CD14-positive monocyte (primary cell): ENCODE data around the gene WWOX. TPM values are rescaled to one million over a fixed set of nuclear protein-coding genes. Genes with fewer than 3 reads are reported as not detected.

Experiments used
- DNase-seq, 3 donors: peaks; one replicate each; pipeline ENCODE4 v3.0.0-alpha.2; 2011 to 2022
- H2AFZ ChIP-seq: 2 replicates; pipeline ENCODE4 v1.6.0; 2012; ENCODE audit warnings: mild to moderate bottlenecking, low read depth, low read length, inconsistent platforms; ENCODE audit not compliant: insufficient read depth, poor library complexity, severe bottlenecking
- H3K27ac ChIP-seq, 2 donors: 1 replicate in 1 of 2; 2 replicates in 1 of 2; pipeline ENCODE4 v1.5.1; 2012 to 2013; ENCODE audit warnings: low read length in 2 of 2, control low read depth in 1 of 2, inconsistent platforms in 1 of 2, low read depth in 1 of 2, mild to moderate bottlenecking in 1 of 2
- H3K27me3 ChIP-seq, 2 donors: one replicate each; pipeline versions ENCODE4 v1.6.0 to v1.6.1; 2011 to 2013; ENCODE audit warnings: low read length in 2 of 2; ENCODE audit not compliant: control insufficient read depth in 2 of 2, insufficient read depth in 2 of 2
- H3K36me3 ChIP-seq, 2 donors: replicated peaks in 1 of 2; 1 replicate in 1 of 2; 2 replicates in 1 of 2; pipeline versions ENCODE4 v1.5.1 to v1.6.1; 2012 to 2013; ENCODE audit warnings: low read length in 2 of 2, control low read depth in 1 of 2, inconsistent platforms in 1 of 2, mild to moderate bottlenecking in 1 of 2; ENCODE audit not compliant: insufficient read depth in 2 of 2, control insufficient read depth in 1 of 2
- H3K4me1 ChIP-seq, 2 donors: 1 replicate in 1 of 2; 2 replicates in 1 of 2; pipeline versions ENCODE4 v1.5.1 to v1.6.1; 2012 to 2013; ENCODE audit warnings: low read length in 2 of 2, control low read depth in 1 of 2, inconsistent platforms in 1 of 2, mild to moderate bottlenecking in 1 of 2, moderate library complexity in 1 of 2; ENCODE audit not compliant: insufficient read depth in 2 of 2, control insufficient read depth in 1 of 2
- H3K4me2 ChIP-seq: replicated peaks from 2 replicates; pipeline ENCODE3; 2012; ENCODE audit warnings: low read length, moderate library complexity, mild to moderate bottlenecking; ENCODE audit not compliant: poor library complexity, severe bottlenecking; ENCODE audit errors: extremely low read depth
- H3K4me3 ChIP-seq, 3 experiments: fragments of 200-600 bp in 1 of 3; sonication (generic) in 1 of 3; replicated peaks in 1 of 3; 1 replicate in 2 of 3; 2 replicates in 1 of 3; pipeline ENCODE4 v1.5.1; 2011 to 2013; ENCODE audit warnings: low read length in 3 of 3, mild to moderate bottlenecking in 3 of 3, control low read depth in 2 of 3, low read depth in 2 of 3, inconsistent platforms in 1 of 3, moderate library complexity in 1 of 3
- H3K79me2 ChIP-seq: 2 replicates; pipeline ENCODE4 v1.6.0; 2012; ENCODE audit warnings: mild to moderate bottlenecking, control low read depth, inconsistent platforms, low read length, moderate library complexity; ENCODE audit not compliant: insufficient read depth
- H3K9ac ChIP-seq: 2 replicates; pipeline ENCODE4 v1.6.0; 2017; ENCODE audit warnings: low read length, mild to moderate bottlenecking; ENCODE audit not compliant: insufficient read depth, poor library complexity, severe bottlenecking
- H3K9me3 ChIP-seq, 2 donors: replicated peaks in 1 of 2; 1 replicate in 1 of 2; 2 replicates in 1 of 2; pipeline versions ENCODE4 v1.5.1 to v1.6.1; 2012 to 2013; ENCODE audit warnings: low read length in 2 of 2, control low read depth in 1 of 2; ENCODE audit not compliant: control insufficient read depth in 1 of 2, insufficient read depth in 1 of 2
- H4K20me1 ChIP-seq: 2 replicates; pipeline ENCODE4 v1.6.0; 2012; ENCODE audit warnings: mild to moderate bottlenecking, low read length, control low read depth, moderate library complexity; ENCODE audit not compliant: insufficient read depth
- H3K27ac Mint-ChIP-seq, 7 donors: one replicate each; pipeline ENCODE4 v1.8.0; 2020; ENCODE audit warnings: mild to moderate bottlenecking in 7 of 7, mixed read lengths in 7 of 7, moderate library complexity in 6 of 7, inconsistent platforms in 2 of 7
- H3K27me3 Mint-ChIP-seq, 3 donors: one replicate each; pipeline ENCODE4 v1.8.0; 2021 to 2022; ENCODE audit warnings: low read depth in 3 of 3, mild to moderate bottlenecking in 3 of 3, mixed read lengths in 3 of 3, moderate library complexity in 3 of 3, inconsistent platforms in 1 of 3
- H3K36me3 Mint-ChIP-seq, 2 donors: one replicate each; pipeline ENCODE4 v1.8.0; 2020; ENCODE audit warnings: mixed read lengths in 2 of 2, inconsistent platforms in 1 of 2, mild to moderate bottlenecking in 1 of 2
- H3K4me1 Mint-ChIP-seq: one replicate; pipeline ENCODE4 v1.8.0; 2020; ENCODE audit warnings: mild to moderate bottlenecking, mixed read lengths
- H3K4me3 Mint-ChIP-seq, 2 donors: one replicate each; pipeline ENCODE4 v1.8.0; 2020; ENCODE audit warnings: mild to moderate bottlenecking in 2 of 2, mixed read lengths in 2 of 2, moderate library complexity in 1 of 2
- H3K9me3 Mint-ChIP-seq, 7 donors: one replicate each; pipeline ENCODE4 v1.8.0; 2020 to 2022; ENCODE audit warnings: mixed read lengths in 7 of 7, mild to moderate bottlenecking in 6 of 7, moderate library complexity in 6 of 7, inconsistent platforms in 2 of 7
- WGBS: methylation state at CpG from one replicate; pipeline ENCODE4 v1.1.5; 2013; ENCODE audit warnings: missing lambda C conversion rate; ENCODE audit not compliant: insufficient coverage; 5-methylcytosine and 5-hydroxymethylcytosine counted together
- intact Hi-C, 2 donors: fragments of 100-400 bp; cut with micrococcal nuclease; formaldehyde crosslinking; loops; one replicate each; pipeline versions ENCODE4 v1.15.0 to v1.15.1; 2023
- polyA plus RNA-seq, 3 donors: library from polyadenylated mRNA; depleted of rRNA in 1 of 3; unstranded in 2 of 3; stranded (reverse) in 1 of 3; fragments of 300-500 nt in 2 of 3; fragments of >200 nt in 1 of 3; fragmentation: Illumina TruSeq in 2 of 3; gene quantifications; 1 replicate in 2 of 3; 2 replicates in 1 of 3; pipeline ENCODE4 v1.2.3, GENCODE V29; 2012 to 2021
- TF ChIP-seq, protein P1 (sequence below): fragments of 200-600 bp; IDR thresholded peaks from one replicate; pipeline ENCODE4 v1.8.0; 2022; ENCODE audit warnings: antibody characterized with exemption, mild to moderate bottlenecking

Gene WWOX
- polyA plus RNA-seq, 3 donors: 4.0 to 7.0 (median 6.3) TPM

DNA sequence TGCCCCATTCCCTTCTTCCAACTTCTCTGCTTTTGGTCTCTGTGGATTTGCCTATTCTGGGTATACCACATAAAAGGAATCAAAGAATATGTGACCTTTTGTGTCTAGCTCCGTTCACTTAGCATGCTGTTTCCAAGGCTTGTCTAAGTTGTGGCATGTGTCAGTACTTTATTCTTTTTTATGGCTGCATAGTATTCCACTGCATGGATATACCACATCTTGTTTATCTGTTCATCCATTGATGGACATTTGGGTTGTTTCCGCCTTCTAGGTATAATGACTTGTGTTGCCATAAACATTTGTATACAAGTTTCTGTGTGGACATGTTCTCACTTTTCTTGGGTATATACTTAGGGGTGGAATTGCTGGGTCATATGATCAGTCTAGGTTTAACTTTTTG, 1068.4 kb downstream of the WWOX start:
- H3K27ac ChIP-seq: no peak overlapping the region
- no peak overlapping the region for H2AFZ ChIP-seq
- no peaks in the 10 kb centered on the region for H4K20me1 ChIP-seq
- Mint-ChIP-seq H3K36me3 (no peaks in the 10 kb centered on the region), H3K9me3 (peaks cover 0 to 7% (median 1%) of the 10 kb centered on the region in 7 donors), H3K4me3 (no peak overlapping the region), H3K27ac (no peak overlapping the region), H3K4me1 (peaks cover 48% of the 10 kb centered on the region), H3K27me3 (no peaks in the 10 kb centered on the region)
- no peaks in the 10 kb centered on the region for H3K36me3 ChIP-seq
- DNase-seq: no peak
- WGBS: 100% methylated on average over 1 of the region's 2 CpGs
- no peak overlapping the region for H3K4me2 ChIP-seq
- peaks cover 49 to 51% of the 10 kb centered on the region in 2 donors for H3K4me1 ChIP-seq
- H3K9ac ChIP-seq: no peak overlapping the region
- TF ChIP-seq, protein P1, sequence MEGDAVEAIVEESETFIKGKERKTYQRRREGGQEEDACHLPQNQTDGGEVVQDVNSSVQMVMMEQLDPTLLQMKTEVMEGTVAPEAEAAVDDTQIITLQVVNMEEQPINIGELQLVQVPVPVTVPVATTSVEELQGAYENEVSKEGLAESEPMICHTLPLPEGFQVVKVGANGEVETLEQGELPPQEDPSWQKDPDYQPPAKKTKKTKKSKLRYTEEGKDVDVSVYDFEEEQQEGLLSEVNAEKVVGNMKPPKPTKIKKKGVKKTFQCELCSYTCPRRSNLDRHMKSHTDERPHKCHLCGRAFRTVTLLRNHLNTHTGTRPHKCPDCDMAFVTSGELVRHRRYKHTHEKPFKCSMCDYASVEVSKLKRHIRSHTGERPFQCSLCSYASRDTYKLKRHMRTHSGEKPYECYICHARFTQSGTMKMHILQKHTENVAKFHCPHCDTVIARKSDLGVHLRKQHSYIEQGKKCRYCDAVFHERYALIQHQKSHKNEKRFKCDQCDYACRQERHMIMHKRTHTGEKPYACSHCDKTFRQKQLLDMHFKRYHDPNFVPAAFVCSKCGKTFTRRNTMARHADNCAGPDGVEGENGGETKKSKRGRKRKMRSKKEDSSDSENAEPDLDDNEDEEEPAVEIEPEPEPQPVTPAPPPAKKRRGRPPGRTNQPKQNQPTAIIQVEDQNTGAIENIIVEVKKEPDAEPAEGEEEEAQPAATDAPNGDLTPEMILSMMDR: no peak
- H3K79me2 ChIP-seq: no peaks in the 10 kb centered on the region
- intact Hi-C loops: no loop called here
- H3K9me3 ChIP-seq: no peaks in the 10 kb centered on the region
- H3K4me3 ChIP-seq: no peak overlapping the region
- no peaks in the 10 kb centered on the region for H3K27me3 ChIP-seq

DNA sequence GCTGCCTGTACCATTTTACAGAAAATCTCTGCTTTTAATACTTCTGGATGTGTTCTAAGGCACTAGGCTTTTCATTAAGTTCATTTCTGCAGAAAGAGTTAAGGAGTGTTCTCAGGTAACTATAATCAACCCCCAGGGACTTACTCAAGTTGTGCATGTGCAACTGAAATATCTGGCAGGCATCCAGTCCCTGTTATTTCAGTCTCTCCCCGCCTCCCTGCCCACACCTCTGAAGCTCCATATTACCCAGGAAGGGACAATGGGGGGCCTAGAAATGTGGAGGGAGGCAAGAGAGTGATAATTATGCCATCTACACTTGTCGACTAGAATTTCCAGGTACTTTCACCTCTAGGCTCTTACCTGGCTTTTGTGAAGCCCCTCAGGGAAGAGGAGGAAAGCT, 1068.9 kb downstream of the WWOX start:
- no peaks in the 10 kb centered on the region for H3K9me3 ChIP-seq
- no peak overlapping the region for H3K4me3 ChIP-seq
- no peak overlapping the region for H3K27ac ChIP-seq
- intact Hi-C loops: no loop called here
- Mint-ChIP-seq H3K27ac (peak overlapping the region in 3 of 7 donors; percentile 15 to 61 (median 35)), H3K4me1 (peaks cover 43% of the 10 kb centered on the region), H3K27me3 (no peaks in the 10 kb centered on the region), H3K9me3 (peaks cover 0 to 7% (median 1%) of the 10 kb centered on the region in 7 donors), H3K4me3 (no peak overlapping the region), H3K36me3 (no peaks in the 10 kb centered on the region)
- H3K4me2 ChIP-seq: no peak overlapping the region
- no CpG with 5 or more reads among the region's 2 CpGs for WGBS
- H3K4me1 ChIP-seq: peaks cover 45 to 47% of the 10 kb centered on the region in 2 donors
- DNase-seq: no peak
- H4K20me1 ChIP-seq: no peaks in the 10 kb centered on the region
- H3K36me3 ChIP-seq: no peaks in the 10 kb centered on the region
- H2AFZ ChIP-seq: no peak overlapping the region
- H3K27me3 ChIP-seq: no peaks in the 10 kb centered on the region
- no peaks in the 10 kb centered on the region for H3K79me2 ChIP-seq
- no peak overlapping the region for H3K9ac ChIP-seq
- TF ChIP-seq, protein P1: no peak
